Natural killer cell (primary cell): ENCODE results near the gene TXNL4B. TPM values are rescaled to one million over a fixed set of nuclear protein-coding genes. Genes with fewer than 3 reads are reported as not detected.

Experiments
- ATAC-seq, 3 donors: fragments of 150-1000 bp in 2 of 3; fragments of 200-7000 bp in 1 of 3; cut with Tn5 transposase; 1 replicate in 1 of 3; 2 replicates in 2 of 3; pipeline ENCODE4 v1.10.0; 2021; ENCODE audit warnings: mild to moderate bottlenecking in 2 of 3, moderate library complexity in 2 of 3
- DNase-seq, 2 donors: peaks; one replicate each; pipeline versions ENCODE4 v3.0.0 to v3.0.0-alpha.2; 2013 to 2021; ENCODE audit warnings: mixed read lengths in 1 of 2
- H3K27ac ChIP-seq: one replicate; pipeline ENCODE4 v1.5.1; 2013; ENCODE audit warnings: mild to moderate bottlenecking, low read length
- H3K27me3 ChIP-seq: one replicate; pipeline ENCODE4 v1.6.1; 2013; ENCODE audit warnings: low read length; ENCODE audit not compliant: control insufficient read depth, insufficient read depth
- H3K36me3 ChIP-seq: one replicate; pipeline ENCODE4 v1.6.1; 2013; ENCODE audit warnings: low read length; ENCODE audit not compliant: control insufficient read depth, insufficient read depth
- H3K4me1 ChIP-seq: one replicate; pipeline ENCODE4 v1.6.1; 2013; ENCODE audit warnings: low read length; ENCODE audit not compliant: control insufficient read depth, insufficient read depth
- H3K4me3 ChIP-seq: one replicate; pipeline ENCODE4 v1.5.1; 2013; ENCODE audit warnings: low read length
- H3K9me3 ChIP-seq: one replicate; pipeline ENCODE4 v1.6.1; 2013; ENCODE audit warnings: low read length; ENCODE audit not compliant: control insufficient read depth, insufficient read depth
- H3K27ac Mint-ChIP-seq, 2 donors: one replicate each; pipeline ENCODE4 v1.8.0; 2022; ENCODE audit warnings: mild to moderate bottlenecking in 2 of 2, mixed read lengths in 2 of 2, moderate library complexity in 1 of 2
- H3K27me3 Mint-ChIP-seq, 2 donors: one replicate each; pipeline ENCODE4 v1.8.0; 2022; ENCODE audit warnings: low read depth in 2 of 2, mixed read lengths in 2 of 2
- H3K36me3 Mint-ChIP-seq: one replicate; pipeline ENCODE4 v1.8.0; 2022; ENCODE audit warnings: mixed read lengths
- H3K4me1 Mint-ChIP-seq, 2 donors: one replicate each; pipeline ENCODE4 v1.8.0; 2022; ENCODE audit warnings: mixed read lengths in 2 of 2
- H3K4me3 Mint-ChIP-seq: one replicate; pipeline ENCODE4 v1.8.0; 2022; ENCODE audit warnings: mild to moderate bottlenecking, moderate library complexity, mixed read lengths
- H3K9me3 Mint-ChIP-seq, 2 donors: one replicate each; pipeline ENCODE4 v1.8.0; 2022; ENCODE audit warnings: mixed read lengths in 2 of 2
- CTCF ChIP-seq: fragments of 200-600 bp; IDR thresholded peaks from one replicate; pipeline ENCODE4 v1.8.0; 2022; ENCODE audit warnings: antibody characterized with exemption
- WGBS: methylation state at CpG from one replicate; pipeline ENCODE4 v1.1.7; 2013; ENCODE audit warnings: missing lambda C conversion rate; ENCODE audit not compliant: insufficient coverage; 5-methylcytosine and 5-hydroxymethylcytosine counted together
- intact Hi-C: fragments of 100-400 bp; cut with micrococcal nuclease; formaldehyde crosslinking; loops from one replicate; pipeline ENCODE4 v1.14.2; 2022
- total RNA-seq, 4 donors: library from RNA; stranded (reverse); fragments of 120-200 nt in 1 of 4; gene quantifications; one replicate each; pipeline versions ENCODE4 v1.2.3 to v1.2.4, GENCODE V29; 2013 to 2022

Gene TXNL4B
- total RNA-seq, 3 donors from 2014 or later (not counting 1 experiment from before 2014, with no cell fraction given), result 12.1 to 13.8 (median 13.6) TPM

DNA sequence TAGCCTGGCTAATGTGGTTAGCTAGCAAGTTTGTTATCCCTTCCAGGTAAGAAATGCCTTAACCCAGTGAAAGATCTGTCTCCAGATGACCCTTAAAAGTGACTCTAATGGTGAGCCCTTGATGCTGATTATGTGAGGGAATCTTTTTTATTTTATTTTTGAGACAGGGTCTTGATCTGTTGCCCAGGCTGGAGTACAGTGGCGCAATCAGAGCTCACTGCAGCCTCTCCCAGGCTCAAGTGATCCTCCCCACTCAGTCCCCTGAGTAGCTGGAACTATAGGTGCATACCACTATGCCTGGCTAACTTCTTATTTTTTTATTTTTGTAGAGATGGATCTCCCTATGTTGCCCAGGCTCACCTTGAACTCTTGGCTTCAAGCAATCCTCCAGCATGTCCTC, 49.9 kb downstream of the TXNL4B start:
- H3K4me1 ChIP-seq, result no peaks in the 10 kb centered on the region
- no peak for ATAC-seq
- H3K4me3 ChIP-seq, result no peak overlapping the region
- no peak for TF ChIP-seq CTCF
- H3K9me3 ChIP-seq, result no peaks in the 10 kb centered on the region
- H3K9me3 Mint-ChIP-seq, result no peaks in the 10 kb centered on the region
- no peaks in the 10 kb centered on the region for H3K27me3 Mint-ChIP-seq
- no peak overlapping the region for H3K4me3 Mint-ChIP-seq
- H3K36me3 Mint-ChIP-seq, result no peaks in the 10 kb centered on the region
- DNase-seq, result no peak
- no peak overlapping the region for H3K27ac Mint-ChIP-seq
- no peaks in the 10 kb centered on the region for H3K36me3 ChIP-seq
- no peaks in the 10 kb centered on the region for H3K27me3 ChIP-seq
- WGBS, result 88% methylated on average over 1 of the region's 1 CpG
- intact Hi-C loops, result no loop called here
- H3K27ac ChIP-seq, result no peak overlapping the region
- H3K4me1 Mint-ChIP-seq, result no peaks in the 10 kb centered on the region

DNA sequence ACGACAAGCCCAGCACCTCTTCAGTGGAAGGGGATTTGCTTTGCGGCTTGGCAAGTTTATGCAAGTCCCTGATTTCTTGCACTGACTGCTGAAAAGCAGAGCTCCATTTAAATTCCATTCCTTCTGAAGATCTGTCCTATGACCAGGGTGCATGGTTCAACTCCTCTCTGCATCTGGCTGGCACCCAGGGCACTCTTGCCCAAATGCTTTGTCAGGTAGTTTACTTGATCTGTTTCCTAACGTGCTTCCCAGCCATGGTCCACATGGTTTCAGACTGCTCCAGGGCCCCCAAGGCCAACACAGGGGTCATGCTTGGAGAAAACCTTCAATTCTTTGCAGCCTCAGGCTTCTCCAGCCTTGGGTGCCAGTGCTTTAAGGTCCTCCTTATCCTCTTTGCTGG, 50.4 kb downstream of the TXNL4B start:
- H3K4me1 ChIP-seq, result no peaks in the 10 kb centered on the region
- Mint-ChIP-seq H3K4me3 (no peak overlapping the region), H3K27me3 (no peaks in the 10 kb centered on the region), H3K9me3 (no peaks in the 10 kb centered on the region), H3K27ac (no peak overlapping the region), H3K36me3 (no peaks in the 10 kb centered on the region), H3K4me1 (no peaks in the 10 kb centered on the region)
- intact Hi-C loops, result no loop called here
- 86% methylated on average over 3 of the region's 3 CpGs for WGBS
- TF ChIP-seq CTCF, result no peak
- no peaks in the 10 kb centered on the region for H3K9me3 ChIP-seq
- DNase-seq, result no peak
- ATAC-seq, result no peak
- H3K36me3 ChIP-seq, result no peaks in the 10 kb centered on the region
- no peaks in the 10 kb centered on the region for H3K27me3 ChIP-seq
- H3K27ac ChIP-seq, result no peak overlapping the region
- no peak overlapping the region for H3K4me3 ChIP-seq

DNA sequence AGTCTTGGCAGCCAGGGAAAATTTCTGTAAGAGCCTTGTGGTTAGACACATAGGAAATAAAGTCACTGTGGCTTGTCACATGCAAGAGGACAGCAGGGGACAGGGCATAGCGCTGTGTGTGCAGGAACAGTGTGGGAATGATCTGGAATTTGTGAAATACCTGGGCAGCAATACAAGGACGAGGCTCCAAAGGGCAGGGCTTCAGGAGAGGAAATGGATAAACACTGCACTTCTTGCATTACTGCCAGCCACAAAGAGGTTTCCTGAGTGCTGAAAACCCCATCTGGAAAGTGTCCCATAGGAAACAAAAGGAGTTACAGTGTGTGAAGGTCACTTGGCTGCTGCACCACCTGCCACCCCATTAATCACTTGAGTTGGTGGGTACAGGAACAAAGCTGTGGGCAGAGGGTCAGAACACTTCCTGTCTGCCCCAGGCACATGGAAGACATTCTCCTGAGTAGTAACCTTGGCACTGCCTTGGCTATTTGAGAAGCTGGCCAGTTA, 51.2 kb downstream of the TXNL4B start:
- Mint-ChIP-seq H3K36me3 (no peaks in the 10 kb centered on the region), H3K4me3 (no peak overlapping the region), H3K9me3 (no peaks in the 10 kb centered on the region), H3K27me3 (no peaks in the 10 kb centered on the region), H3K27ac (no peak overlapping the region), H3K4me1 (no peaks in the 10 kb centered on the region)
- no peak for TF ChIP-seq CTCF
- Histone ChIP-seq H3K4me1 (no peaks in the 10 kb centered on the region), H3K4me3 (no peak overlapping the region), H3K9me3 (no peaks in the 10 kb centered on the region), H3K36me3 (no peaks in the 10 kb centered on the region), H3K27ac (no peak overlapping the region), H3K27me3 (no peaks in the 10 kb centered on the region)
- WGBS, result 51% methylated on average over 2 of the region's 2 CpGs
- ATAC-seq (no peak), DNase-seq (no peak)
- intact Hi-C loops, result no loop called here

DNA sequence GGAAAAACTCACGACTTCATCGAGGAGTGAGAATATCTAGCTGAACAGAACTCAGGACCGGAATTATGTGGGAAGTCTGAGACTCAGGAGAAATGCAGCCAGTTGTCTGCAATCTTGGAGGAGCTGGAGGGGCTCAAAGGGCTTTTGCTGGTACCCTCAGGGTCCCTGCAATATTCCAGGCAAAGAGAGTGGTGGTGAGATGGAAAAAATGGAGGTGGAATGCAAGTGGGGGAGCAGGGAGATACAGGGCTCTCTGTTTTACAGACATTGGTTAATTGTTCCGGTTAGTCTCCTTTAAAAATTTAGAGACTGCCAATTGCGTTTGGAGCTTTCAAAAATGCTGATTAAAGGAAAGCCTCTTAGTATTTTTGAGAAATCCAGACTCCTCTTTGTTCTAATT, 57.3 kb downstream of the TXNL4B start:
- Histone ChIP-seq H3K4me3 (no peak overlapping the region), H3K9me3 (no peaks in the 10 kb centered on the region), H3K27me3 (no peaks in the 10 kb centered on the region), H3K27ac (no peak overlapping the region), H3K4me1 (no peaks in the 10 kb centered on the region), H3K36me3 (no peaks in the 10 kb centered on the region)
- H3K4me1 Mint-ChIP-seq, result no peaks in the 10 kb centered on the region
- H3K4me3 Mint-ChIP-seq, result no peak overlapping the region
- WGBS, result 93% methylated on average over 5 of the region's 5 CpGs
- intact Hi-C loops, result no loop called here
- no peaks in the 10 kb centered on the region for H3K9me3 Mint-ChIP-seq
- no peaks in the 10 kb centered on the region for H3K36me3 Mint-ChIP-seq
- DNase-seq (no peak), ATAC-seq (no peak)
- no peak overlapping the region for H3K27ac Mint-ChIP-seq
- TF ChIP-seq CTCF, result no peak
- H3K27me3 Mint-ChIP-seq, result no peaks in the 10 kb centered on the region
